GM13976 (cell line): ENCODE measurements around the gene ZNF497.

ENCODE experiments used
- DNase-seq: peaks from one replicate; pipeline ENCODE4 v3.0.0; 2012; ENCODE audit warnings: low spot score
- in situ Hi-C: fragments of 300-500 bp; cut with MboI; formaldehyde crosslinking; loops from one replicate; pipeline ENCODE4 v1.12.0; 2022; ENCODE audit warnings: low sequenced_read_pairs, mixed read lengths, inconsistent platforms; ENCODE audit not compliant: unreplicated experiment
- TF ChIP-seq, protein P1 (sequence below): IDR thresholded peaks from 2 replicates; pipeline ENCODE4 v1.5.1; 2012; ENCODE audit warnings: borderline replicate concordance, mild to moderate bottlenecking; ENCODE audit not compliant: insufficient read depth; ENCODE audit errors: extremely low read depth, missing control alignments, control extremely low read depth

ZNF497 gene

DNA sequence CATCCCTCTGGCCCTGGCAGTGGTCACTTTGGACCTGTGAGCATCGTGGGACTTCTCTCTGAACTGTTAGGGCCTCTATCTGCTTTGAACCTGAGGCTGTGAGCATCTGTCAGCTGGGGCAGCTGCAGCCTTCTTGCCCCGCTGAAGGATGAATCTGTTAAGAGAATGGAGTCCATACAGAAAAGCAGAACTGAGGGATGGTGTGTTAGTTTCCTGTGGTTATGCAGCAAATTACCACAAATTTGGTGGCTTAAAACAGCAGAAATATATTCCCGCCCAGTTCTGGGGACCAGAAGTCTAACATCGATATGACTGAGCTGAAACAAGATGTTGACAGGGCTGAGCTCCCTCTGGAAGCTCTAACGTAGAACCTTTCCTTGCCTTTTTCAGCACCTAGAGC, 1.6 kb upstream of the ZNF497 start:
- DNase-seq = no peak
- TF ChIP-seq, protein P1, sequence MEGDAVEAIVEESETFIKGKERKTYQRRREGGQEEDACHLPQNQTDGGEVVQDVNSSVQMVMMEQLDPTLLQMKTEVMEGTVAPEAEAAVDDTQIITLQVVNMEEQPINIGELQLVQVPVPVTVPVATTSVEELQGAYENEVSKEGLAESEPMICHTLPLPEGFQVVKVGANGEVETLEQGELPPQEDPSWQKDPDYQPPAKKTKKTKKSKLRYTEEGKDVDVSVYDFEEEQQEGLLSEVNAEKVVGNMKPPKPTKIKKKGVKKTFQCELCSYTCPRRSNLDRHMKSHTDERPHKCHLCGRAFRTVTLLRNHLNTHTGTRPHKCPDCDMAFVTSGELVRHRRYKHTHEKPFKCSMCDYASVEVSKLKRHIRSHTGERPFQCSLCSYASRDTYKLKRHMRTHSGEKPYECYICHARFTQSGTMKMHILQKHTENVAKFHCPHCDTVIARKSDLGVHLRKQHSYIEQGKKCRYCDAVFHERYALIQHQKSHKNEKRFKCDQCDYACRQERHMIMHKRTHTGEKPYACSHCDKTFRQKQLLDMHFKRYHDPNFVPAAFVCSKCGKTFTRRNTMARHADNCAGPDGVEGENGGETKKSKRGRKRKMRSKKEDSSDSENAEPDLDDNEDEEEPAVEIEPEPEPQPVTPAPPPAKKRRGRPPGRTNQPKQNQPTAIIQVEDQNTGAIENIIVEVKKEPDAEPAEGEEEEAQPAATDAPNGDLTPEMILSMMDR = no peak
- in situ Hi-C loops = no loop called here

DNA sequence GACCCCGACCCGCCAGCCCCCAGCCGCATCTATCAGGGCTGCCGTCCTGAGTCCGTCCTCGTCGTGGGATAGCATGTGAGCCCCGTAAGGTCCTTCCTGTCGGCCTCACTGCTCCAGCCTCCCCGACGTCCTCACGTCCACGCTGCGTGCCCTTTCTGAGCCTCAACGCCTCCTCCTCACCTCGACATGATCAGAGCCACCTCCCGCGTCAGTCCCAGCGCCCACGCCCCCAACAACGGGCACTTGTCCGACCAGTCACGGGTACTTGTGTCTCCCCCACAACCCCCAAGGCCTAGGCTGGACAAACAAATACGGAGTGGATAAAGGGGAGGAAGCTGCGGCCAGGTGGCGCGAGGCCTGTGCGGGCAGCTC, 665 bp downstream of the ZNF497 start:
- in situ Hi-C loops = no loop called here
- TF ChIP-seq, protein P1 = no peak
- DNase-seq = peak; percentile 77

DNA sequence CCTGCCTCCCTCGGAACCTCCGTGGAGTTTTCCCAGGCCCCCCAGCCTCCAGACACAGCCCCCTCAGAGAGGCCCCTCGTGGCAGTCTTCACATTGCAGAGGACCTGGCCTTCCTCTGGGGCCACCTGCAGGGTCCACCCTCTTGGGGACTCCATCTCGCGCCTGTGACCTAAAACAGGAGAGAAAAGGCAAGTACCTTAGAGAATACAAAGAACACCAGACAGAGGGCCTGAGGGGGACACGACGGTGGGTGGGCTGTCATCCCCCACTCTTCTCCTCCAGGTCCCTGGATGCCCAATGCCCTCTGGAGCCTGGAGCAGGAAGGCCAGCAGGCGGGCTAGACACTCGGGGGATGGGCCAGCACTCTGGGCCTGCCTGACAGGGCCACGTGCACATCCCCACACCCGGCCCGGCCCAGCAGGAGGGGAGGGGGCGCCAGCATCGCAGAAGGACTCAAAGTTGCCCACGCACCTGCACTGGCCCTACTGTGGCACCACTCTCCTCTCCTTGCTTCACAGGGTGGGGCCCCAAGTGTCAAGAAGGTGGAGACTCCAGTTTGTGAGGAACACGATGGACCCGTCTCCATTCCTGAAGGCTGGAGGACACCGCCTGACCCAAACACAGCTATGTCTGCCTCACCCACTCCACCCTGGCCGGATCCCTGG, 4.9 kb downstream of the ZNF497 start:
- TF ChIP-seq, protein P1 = no peak
- DNase-seq = no peak
- in situ Hi-C loops = no loop called here

DNA sequence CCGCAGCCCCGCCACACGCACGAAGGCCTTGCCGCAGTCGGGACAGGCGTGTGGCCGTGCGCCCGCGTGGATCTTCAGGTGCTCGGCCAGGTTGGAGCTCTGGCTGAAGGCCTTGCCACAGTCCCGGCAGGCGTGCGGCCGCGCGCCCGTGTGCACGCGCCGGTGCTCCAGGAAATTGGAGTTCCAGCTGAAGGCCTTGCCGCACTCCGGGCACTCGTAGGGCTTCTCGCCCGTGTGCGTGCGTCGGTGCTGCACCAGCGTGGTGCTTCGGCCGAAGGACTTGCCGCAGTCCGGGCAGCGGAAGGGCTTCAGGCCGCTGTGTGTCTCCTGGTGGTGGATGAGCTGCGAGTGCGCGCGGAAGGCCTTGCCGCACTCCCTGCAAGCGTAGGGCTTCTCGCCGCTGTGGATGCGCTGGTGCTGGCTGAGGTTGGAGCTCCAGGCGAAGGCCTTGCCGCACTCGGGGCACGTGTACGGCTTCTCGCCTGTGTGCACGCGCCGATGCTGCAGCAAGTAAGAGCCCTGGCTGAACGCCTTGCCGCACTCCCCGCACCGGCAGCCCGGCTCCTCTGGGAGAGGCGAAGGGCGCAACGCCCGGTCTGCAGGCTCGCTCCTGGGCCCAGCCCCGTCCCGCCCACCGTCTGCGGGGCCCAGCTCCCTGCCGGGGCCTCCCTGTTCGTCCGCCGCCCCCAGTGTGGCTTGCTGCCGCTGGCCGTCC, 5.6 kb downstream of the ZNF497 start:
- TF ChIP-seq, protein P1 = no peak
- in situ Hi-C loops = no loop called here
- DNase-seq = no peak

DNA sequence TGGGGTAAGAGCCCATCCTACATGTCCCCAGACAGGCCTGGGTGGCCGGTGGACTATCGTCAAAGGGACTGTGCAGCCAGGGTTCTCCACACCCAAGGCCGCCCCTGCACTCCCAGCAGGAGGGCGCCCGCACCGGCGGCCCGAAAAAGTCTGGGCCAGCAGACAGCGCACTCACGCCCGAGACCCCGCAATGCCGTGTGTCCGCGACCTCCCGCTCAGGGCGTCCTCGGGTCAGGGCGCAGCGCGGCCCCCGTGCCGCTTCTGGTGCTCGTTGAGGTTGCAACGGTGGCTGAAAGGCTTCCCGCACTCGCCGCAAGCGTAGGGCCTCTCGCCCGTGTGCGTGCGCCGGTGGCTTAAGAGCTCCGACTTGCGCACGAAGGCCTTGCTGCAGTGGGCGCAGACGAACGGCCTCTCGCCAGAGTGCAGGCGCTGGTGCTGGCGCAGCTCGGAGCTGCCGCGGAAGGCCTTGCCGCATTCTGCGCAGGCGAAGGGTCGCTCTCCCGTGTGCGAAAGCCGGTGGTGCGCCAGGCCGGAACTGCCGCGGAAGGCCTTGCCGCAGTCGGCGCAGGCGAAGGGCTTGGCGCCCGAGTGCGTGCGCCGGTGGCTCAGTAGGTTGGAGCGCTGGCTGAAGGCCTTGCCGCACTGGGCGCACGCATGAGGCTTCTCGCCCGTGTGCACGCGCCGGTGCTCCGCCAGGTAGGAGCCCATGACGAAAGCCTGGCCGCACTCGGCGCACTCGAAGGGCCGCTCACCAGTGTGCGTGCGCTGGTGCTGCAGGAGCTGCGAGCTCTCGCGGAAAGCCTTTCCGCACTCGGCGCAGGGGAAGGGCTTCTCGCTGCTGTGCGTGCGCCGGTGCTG, 6.4 kb downstream of the ZNF497 start:
- in situ Hi-C loops = no loop called here
- DNase-seq = peak; percentile 64
- TF ChIP-seq, protein P1 = no peak

DNA sequence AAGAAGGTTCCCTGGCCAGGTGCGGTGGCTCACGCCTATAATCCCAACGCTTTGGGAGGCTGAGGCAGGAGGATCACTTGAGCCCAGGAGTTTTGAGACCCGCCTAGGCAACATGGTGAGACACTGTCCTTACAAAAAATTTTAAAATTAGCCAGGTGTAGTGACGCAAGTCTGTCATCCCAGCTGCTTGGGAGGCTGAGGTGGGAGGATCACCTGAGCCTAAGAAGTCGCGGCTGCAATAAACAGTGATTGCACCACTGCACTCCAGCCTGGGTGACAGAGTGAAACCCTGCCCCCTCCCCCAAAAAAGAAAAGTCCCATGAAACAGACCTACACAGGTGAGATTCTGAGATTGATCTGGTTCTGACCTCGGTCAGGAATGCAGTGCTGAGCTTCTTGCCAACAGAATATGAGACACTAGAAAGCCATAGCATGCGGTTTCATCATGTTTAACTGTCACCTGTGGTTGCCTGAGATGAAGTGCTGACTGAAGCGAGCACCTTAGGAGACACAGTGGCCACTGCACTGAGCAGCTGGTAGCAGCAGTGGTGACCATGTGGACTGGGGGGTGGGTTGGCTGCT, 7.2 kb downstream of the ZNF497 start:
- TF ChIP-seq, protein P1 = no peak
- in situ Hi-C loops = no loop called here
- no peak for DNase-seq
